Activated gamma-delta T cell treated with Interleukin-2 at 50 U/mL for 16 hours (primary cell): ENCODE measurements around the gene MORN1.
A peak's percentile ranks its signal among the peaks of the same experiment; 100 is the strongest.

Experiments used
- DNase-seq: peaks from one replicate; pipeline ENCODE4 v3.0.0-alpha.2; 2020

The MORN1 gene

GRCh38 chr1:2418791-2419320 is 27.5 kb upstream of the MORN1 start:
- DNase-seq, result no peak

GRCh38 chr1:2417833-2418225 is 26.5 kb upstream of the MORN1 start:
- no peak for DNase-seq

GRCh38 chr1:2417083-2417832 is 25.9 kb upstream of the MORN1 start:
- DNase-seq, result no peak

- peak; percentile 37 for DNase-seq
Measured at GRCh38 chr1:2416403-2416802, 25.0 kb upstream of the MORN1 start.

GRCh38 chr1:2415801-2416208 is 24.5 kb upstream of the MORN1 start:
- peak; percentile 54 for DNase-seq

- no peak for DNase-seq
Measured at GRCh38 chr1:2415337-2415736, 24.0 kb upstream of the MORN1 start.

- peak; percentile 84 for DNase-seq
Measured at GRCh38 chr1:2414297-2414958, 23.1 kb upstream of the MORN1 start.

- DNase-seq, result no peak
Measured at GRCh38 chr1:2413495-2414296, 22.3 kb upstream of the MORN1 start.

GRCh38 chr1:2412773-2413494 is 21.6 kb upstream of the MORN1 start:
- DNase-seq, result no peak

- DNase-seq, result peak; percentile 98
Measured at GRCh38 chr1:2412395-2412772, 21.0 kb upstream of the MORN1 start, which contains the start of gene PEX10. PEX10 (minus strand) TSS chr1:2412564; CDS start chr1:2412502, 62 bp downstream.

GRCh38 chr1:2411801-2412394 is 20.5 kb upstream of the MORN1 start:
- no peak for DNase-seq

GRCh38 chr1:2409745-2410144 is 18.4 kb upstream of the MORN1 start:
- no peak for DNase-seq

GRCh38 chr1:2408859-2409276 is 17.5 kb upstream of the MORN1 start:
- DNase-seq, result no peak

GRCh38 chr1:2408456-2408855 is 17.1 kb upstream of the MORN1 start:
- DNase-seq, result no peak

GRCh38 chr1:2407991-2408275 is 16.6 kb upstream of the MORN1 start:
- no peak for DNase-seq

- DNase-seq, result no peak
Measured at GRCh38 chr1:2407166-2407990, 16.0 kb upstream of the MORN1 start.

GRCh38 chr1:2406451-2407041 is 15.2 kb upstream of the MORN1 start:
- DNase-seq, result no peak

GRCh38 chr1:2405588-2406295 is 14.4 kb upstream of the MORN1 start:
- DNase-seq, result no peak

GRCh38 chr1:2404890-2405511 is 13.6 kb upstream of the MORN1 start:
- DNase-seq, result no peak
